Upper lobe of right lung (tissue), 1 donor: Measurements from ENCODE around the gene RFTN1. TPM values are rescaled to one million over a fixed set of nuclear protein-coding genes. Genes with fewer than 3 reads are reported as not detected.
A peak's percentile ranks its signal among the peaks of the same experiment; 100 is the strongest.
"Not testable (repeated sequence)": the region's sequence is repeated elsewhere in the genome, so short reads cannot be mapped to it uniquely, and the experiment has no call there.

Experiments used
- ATAC-seq: fragments of 200-7000 bp; cut with Tn5 transposase; one replicate; pipeline ENCODE4 v1.9.1; 2020; ENCODE audit warnings: mild to moderate bottlenecking, moderate library complexity
- DNase-seq: peaks from one replicate; pipeline ENCODE4 v3.0.0-alpha.2; 2020
- H3K27ac ChIP-seq: fragments of 200-600 bp; one replicate; pipeline ENCODE4 v1.8.0; 2022
- H3K27me3 ChIP-seq: fragments of 200-600 bp; one replicate; pipeline ENCODE4 v1.8.0; 2022; ENCODE audit warnings: mild to moderate bottlenecking
- H3K36me3 ChIP-seq: fragments of 200-600 bp; one replicate; pipeline ENCODE4 v1.8.0; 2022
- H3K4me1 ChIP-seq: fragments of 200-600 bp; one replicate; pipeline ENCODE4 v1.8.0; 2022
- H3K4me3 ChIP-seq: fragments of 200-600 bp; one replicate; pipeline ENCODE4 v1.8.0; 2022; ENCODE audit warnings: mild to moderate bottlenecking
- H3K9me3 ChIP-seq: fragments of 200-600 bp; one replicate; pipeline ENCODE4 v1.8.0; 2022
- CTCF ChIP-seq: fragments of 200-600 bp; IDR thresholded peaks from one replicate; pipeline ENCODE4 v1.8.0; 2022; ENCODE audit warnings: antibody characterized with exemption
- intact Hi-C: fragments of 100-400 bp; cut with DNase I; formaldehyde crosslinking; loops from one replicate; pipeline ENCODE4 v1.11.0; 2022
- total RNA-seq: library from RNA; stranded (reverse); fragmentation: NEBNext Ultra II Directional; extraction: Animal tissue kit (Norgen Biotek cat#: 25700); gene quantifications from one replicate; pipeline ENCODE4 v1.2.1, GENCODE V29; 2021
- donor health status: DM: no; HTN: yes; CAD: no; lungs with severe emphysema.

The RFTN1 gene
- total RNA-seq, 1 donor from 2014 or later, result 69.4 TPM

GRCh38 chr3:16316396-16316795, 197.1 kb downstream of the RFTN1 start:
- DNase-seq (no peak), ATAC-seq (no peak)
- no peak for TF ChIP-seq CTCF
- peaks cover 15% of the 10 kb centered on the region for H3K4me1 ChIP-seq
- no peak overlapping the region for H3K27ac ChIP-seq
- H3K27me3 ChIP-seq, result no peaks in the 10 kb centered on the region
- H3K36me3 ChIP-seq, result peaks cover 55% of the 10 kb centered on the region
- no peak overlapping the region for H3K4me3 ChIP-seq
- no peaks in the 10 kb centered on the region for H3K9me3 ChIP-seq
- intact Hi-C loops, result no loop called here

GRCh38 chr3:16315623-16316022, 197.9 kb downstream of the RFTN1 start:
- Histone ChIP-seq H3K27ac (no peak overlapping the region), H3K4me3 (no peak overlapping the region), H3K36me3 (peaks cover 49% of the 10 kb centered on the region), H3K4me1 (peaks cover 17% of the 10 kb centered on the region), H3K9me3 (no peaks in the 10 kb centered on the region), H3K27me3 (no peaks in the 10 kb centered on the region)
- ATAC-seq, result no peak
- TF ChIP-seq CTCF, result no peak
- intact Hi-C loops, result no loop called here
- no peak for DNase-seq

- Histone ChIP-seq H3K27ac (no peak overlapping the region), H3K9me3 (no peaks in the 10 kb centered on the region), H3K27me3 (no peaks in the 10 kb centered on the region), H3K4me1 (peaks cover 17% of the 10 kb centered on the region), H3K4me3 (no peak overlapping the region), H3K36me3 (peaks cover 35% of the 10 kb centered on the region)
- ATAC-seq (no peak), DNase-seq (no peak)
- TF ChIP-seq CTCF, result no peak
- intact Hi-C loops, result no loop called here
Measured at GRCh38 chr3:16313886-16314645, 199.4 kb downstream of the RFTN1 start.

GRCh38 chr3:16311960-16312451, 201.5 kb downstream of the RFTN1 start:
- intact Hi-C loops, result no loop called here
- peaks cover 31% of the 10 kb centered on the region for H3K36me3 ChIP-seq
- H3K27me3 ChIP-seq, result no peaks in the 10 kb centered on the region
- H3K4me1 ChIP-seq, result peaks cover 17% of the 10 kb centered on the region
- H3K4me3 ChIP-seq, result no peak overlapping the region
- peak overlapping the region; percentile 48 for H3K27ac ChIP-seq
- no peak for TF ChIP-seq CTCF
- no peaks in the 10 kb centered on the region for H3K9me3 ChIP-seq
- peak; percentile 43 for ATAC-seq
- no peak for DNase-seq

- ATAC-seq, H3K9me3 ChIP-seq, DNase-seq, H3K4me3 ChIP-seq, H3K27me3 ChIP-seq, H3K27ac ChIP-seq, intact Hi-C loops: not testable (repeated sequence)
- H3K36me3 ChIP-seq, result peaks cover 15% of the 10 kb centered on the region
- peaks cover 13% of the 10 kb centered on the region for H3K4me1 ChIP-seq
Measured at GRCh38 chr3:16310486-16310885, 203.0 kb downstream of the RFTN1 start.

GRCh38 chr3:16309558-16309957, 203.9 kb downstream of the RFTN1 start:
- Histone ChIP-seq H3K27me3 (no peaks in the 10 kb centered on the region), H3K4me3 (no peak overlapping the region), H3K9me3 (no peaks in the 10 kb centered on the region), H3K36me3 (peaks cover 8% of the 10 kb centered on the region), H3K4me1 (peaks cover 13% of the 10 kb centered on the region), H3K27ac (no peak overlapping the region)
- TF ChIP-seq CTCF, result no peak
- ATAC-seq (peak; percentile 57), DNase-seq (no peak)
- intact Hi-C loops, result no loop called here
